ENCODE data around the gene ZNF57.

The ZNF57 gene

GRCh38 chr19:2906631-2907195 is 6.0 kb downstream of the ZNF57 start:
- Histone ChIP-seq H3K9ac (no peak overlapping the region), H3K27me3 (no peaks in the 10 kb centered on the region), H3K4me2 (peak overlapping the region in 8 of 11 experiments; percentile 4 to 42 (median 25); a peak in 8 of 22 replicates), H3K27ac (peak overlapping the region in 2 of 11 experiments; percentile 26 to 36; a peak in 2 of 22 replicates), H3K9me3 (replicated peaks in 1 of 11) (peaks cover 52 to 62% (median 59%) of the 10 kb centered on the region in 11 experiments), H4K20me1 (peaks cover 0 to 30% (median 24%) of the 10 kb centered on the region in 11 experiments; a peak in 13 of 22 replicates), H3K36me3 (peaks cover 22 to 57% (median 44%) of the 10 kb centered on the region in 11 experiments), H3K4me3 (no peak overlapping the region), H3K4me1 (peaks cover 25 to 55% (median 48%) of the 10 kb centered on the region in 10 experiments)
- TF ChIP-seq Cebpa-rat (IDR thresholded peaks at IDR 0.05), result no peak

- no peak overlapping the region for H3K27ac ChIP-seq
- peaks cover 76 to 94% (median 85%) of the 10 kb centered on the region in 11 experiments for H3K36me3 ChIP-seq
- no peak overlapping the region for H3K4me2 ChIP-seq
- peaks cover 0 to 5% (median 0%) of the 10 kb centered on the region in 11 experiments; a peak in 2 of 22 replicates for H3K27me3 ChIP-seq
- no peaks in the 10 kb centered on the region for H4K20me1 ChIP-seq
- no peak overlapping the region for H3K9ac ChIP-seq
- H3K9me3 ChIP-seq (replicated peaks in 1 of 11), result peaks cover 96 to 100% (median 99%) of the 10 kb centered on the region in 11 experiments
- H3K4me3 ChIP-seq, result peak overlapping the region in 3 of 10 experiments; percentile 4 to 17 (median 15); a peak in 3 of 20 replicates
- no peak for TF ChIP-seq Cebpa-rat (IDR thresholded peaks at IDR 0.05)
- H3K4me1 ChIP-seq, result peaks cover 0 to 4% (median 0%) of the 10 kb centered on the region in 10 experiments; a peak in 4 of 20 replicates
Measured at GRCh38 chr19:2912306-2912705, 11.6 kb downstream of the ZNF57 start.

DNA sequence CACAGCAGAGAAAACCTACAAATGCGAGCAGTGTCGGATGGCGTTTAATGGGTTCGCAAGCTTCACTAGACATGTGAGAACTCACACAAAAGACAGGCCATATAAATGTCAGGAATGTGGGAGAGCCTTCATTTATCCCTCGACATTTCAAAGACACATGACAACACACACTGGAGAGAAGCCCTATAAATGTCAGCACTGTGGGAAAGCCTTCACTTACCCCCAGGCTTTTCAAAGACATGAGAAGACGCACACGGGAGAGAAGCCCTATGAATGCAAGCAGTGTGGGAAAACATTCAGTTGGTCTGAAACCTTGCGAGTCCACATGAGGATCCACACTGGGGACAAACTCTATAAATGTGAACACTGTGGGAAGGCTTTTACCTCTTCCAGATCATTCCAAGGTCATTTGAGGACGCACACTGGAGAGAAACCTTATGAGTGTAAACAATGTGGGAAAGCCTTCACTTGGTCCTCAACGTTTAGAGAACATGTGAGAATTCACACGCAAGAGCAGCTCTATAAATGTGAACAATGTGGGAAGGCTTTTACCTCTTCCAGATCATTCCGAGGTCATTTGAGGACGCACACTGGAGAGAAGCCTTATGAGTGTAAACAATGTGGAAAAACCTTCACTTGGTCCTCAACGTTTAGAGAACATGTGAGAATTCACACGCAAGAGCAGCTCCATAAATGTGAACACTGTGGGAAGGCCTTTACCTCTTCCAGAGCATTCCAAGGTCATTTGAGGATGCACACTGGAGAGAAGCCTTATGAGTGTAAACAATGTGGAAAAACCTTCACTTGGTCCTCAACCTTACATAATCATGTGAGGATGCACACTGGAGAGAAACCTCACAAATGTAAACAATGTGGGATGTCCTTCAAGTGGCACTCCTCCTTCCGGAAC is 16.8 kb downstream of the ZNF57 start:
- Histone ChIP-seq H3K27ac (no peak overlapping the region), H3K4me2 (no peak overlapping the region), H3K36me3 (peaks cover 77 to 90% (median 86%) of the 10 kb centered on the region in 11 experiments), H4K20me1 (0 out of 22 replicates have a peak, but pooled peaks cover 0 to 2% (median 0%) of the 10 kb centered on the region in 11 experiments), H3K9me3 (replicated peaks in 1 of 11) (peaks cover 87 to 95% (median 90%) of the 10 kb centered on the region in 11 experiments), H3K9ac (no peak overlapping the region), H3K27me3 (peaks cover 0 to 6% (median 0%) of the 10 kb centered on the region in 11 experiments; a peak in 2 of 22 replicates), H3K4me1 (peaks cover 0 to 17% (median 9%) of the 10 kb centered on the region in 10 experiments; a peak in 16 of 20 replicates), H3K4me3 (peak overlapping the region; percentile 7 to 40 (median 28); a peak in 14 of 20 replicates)
- no peak for TF ChIP-seq Cebpa-rat (IDR thresholded peaks at IDR 0.05)

GRCh38 chr19:2922987-2923386 is 22.3 kb downstream of the ZNF57 start:
- H3K4me2 ChIP-seq, result peak overlapping the region in 10 of 11 experiments; percentile 18 to 84 (median 63); a peak in 18 of 22 replicates
- H3K36me3 ChIP-seq, result peaks cover 22 to 45% (median 39%) of the 10 kb centered on the region in 11 experiments
- H3K27me3 ChIP-seq, result peaks cover 0 to 15% (median 0%) of the 10 kb centered on the region in 11 experiments; a peak in 6 of 22 replicates
- no peak overlapping the region for H3K4me3 ChIP-seq
- TF ChIP-seq Cebpa-rat (IDR thresholded peaks at IDR 0.05), result peak in 4 of 11 experiments; percentile 47 to 89 (median 60); a peak in 6 of 22 replicates
- no peak overlapping the region for H3K9ac ChIP-seq
- peaks cover 46 to 73% (median 50%) of the 10 kb centered on the region in 11 experiments for H3K9me3 ChIP-seq (replicated peaks in 1 of 11)
- H3K27ac ChIP-seq, result peak overlapping the region in 1 of 11 experiments; percentile 21; a peak in 1 of 22 replicates
- peaks cover 10 to 59% (median 48%) of the 10 kb centered on the region in 10 experiments; a peak in 16 of 20 replicates for H3K4me1 ChIP-seq
- peaks cover 0 to 17% (median 0%) of the 10 kb centered on the region in 11 experiments; a peak in 2 of 22 replicates for H4K20me1 ChIP-seq

- Histone ChIP-seq H3K9me3 (replicated peaks in 1 of 11) (peaks cover 42 to 70% (median 46%) of the 10 kb centered on the region in 11 experiments), H3K27ac (no peak overlapping the region; a peak in 1 of 22 replicates), H3K9ac (no peak overlapping the region), H3K36me3 (peaks cover 17 to 39% (median 34%) of the 10 kb centered on the region in 11 experiments), H3K4me2 (peak overlapping the region in 8 of 11 experiments; percentile 45 to 84 (median 68); a peak in 16 of 22 replicates), H3K27me3 (peaks cover 0 to 15% (median 0%) of the 10 kb centered on the region in 11 experiments; a peak in 6 of 22 replicates), H3K4me1 (peaks cover 10 to 59% (median 48%) of the 10 kb centered on the region in 10 experiments; a peak in 16 of 20 replicates), H3K4me3 (no peak overlapping the region), H4K20me1 (peaks cover 0 to 17% (median 0%) of the 10 kb centered on the region in 11 experiments; a peak in 2 of 22 replicates)
- no peak for TF ChIP-seq Cebpa-rat (IDR thresholded peaks at IDR 0.05)
Measured at GRCh38 chr19:2923510-2923909, 22.8 kb downstream of the ZNF57 start.

DNA sequence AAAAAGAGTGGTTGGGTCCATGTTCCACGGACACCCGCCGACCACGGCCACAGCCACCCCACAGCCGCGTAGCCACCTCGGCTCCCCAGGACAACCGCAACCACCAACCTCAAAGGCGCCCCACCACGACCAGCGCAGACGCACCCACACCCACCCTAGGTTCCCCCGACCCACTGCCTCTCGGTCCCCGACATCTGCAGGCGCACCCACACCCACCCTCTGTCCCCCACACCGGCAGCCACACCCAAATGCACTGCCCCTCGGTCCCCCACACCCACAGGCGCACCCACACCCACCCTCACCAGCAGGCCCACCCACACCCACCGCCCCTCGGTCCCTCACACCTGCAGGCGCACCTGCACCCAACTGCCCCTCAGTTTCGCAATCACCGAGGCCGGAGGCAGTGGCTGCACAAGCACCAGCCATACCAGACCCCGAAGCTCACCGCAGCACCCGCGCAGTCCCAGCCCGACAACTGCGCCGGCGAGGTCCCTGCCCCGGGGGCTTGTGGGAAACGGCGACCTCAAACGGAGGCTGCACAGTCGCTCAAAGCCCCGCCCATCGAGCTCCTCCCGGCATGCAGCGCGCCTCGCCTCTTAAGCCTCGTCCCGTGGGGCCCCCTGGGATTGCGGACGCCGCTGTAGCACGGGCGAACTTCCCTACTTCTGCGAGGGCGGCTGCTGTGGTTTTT is 25.8 kb downstream of the ZNF57 start:
- TF ChIP-seq Cebpa-rat (IDR thresholded peaks at IDR 0.05), result peak in 3 of 11 experiments; percentile 24 to 45 (median 24); a peak in 1 of 22 replicates
- Histone ChIP-seq H3K27me3 (peaks cover 0 to 15% (median 0%) of the 10 kb centered on the region in 11 experiments; a peak in 6 of 22 replicates), H3K9ac (peak overlapping the region in 6 of 11 experiments; percentile 7 to 41 (median 18); a peak in 2 of 22 replicates), H3K4me3 (peak overlapping the region; percentile 7 to 48 (median 34); a peak in 15 of 20 replicates), H3K4me1 (peaks cover 10 to 55% (median 47%) of the 10 kb centered on the region in 10 experiments; a peak in 16 of 20 replicates), H4K20me1 (peaks cover 0 to 17% (median 0%) of the 10 kb centered on the region in 11 experiments; a peak in 2 of 22 replicates), H3K4me2 (peak overlapping the region; percentile 58 to 95 (median 80)), H3K27ac (peak overlapping the region in 2 of 11 experiments; percentile 11 to 41; a peak in 3 of 22 replicates), H3K36me3 (peaks cover 16 to 36% (median 29%) of the 10 kb centered on the region in 11 experiments), H3K9me3 (replicated peaks in 1 of 11) (peaks cover 37 to 64% (median 41%) of the 10 kb centered on the region in 11 experiments)

GRCh38 chr19:2927032-2927430 is 26.3 kb downstream of the ZNF57 start:
- peaks cover 10 to 50% (median 42%) of the 10 kb centered on the region in 10 experiments; a peak in 16 of 20 replicates for H3K4me1 ChIP-seq
- peaks cover 42 to 65% (median 47%) of the 10 kb centered on the region in 11 experiments for H3K9me3 ChIP-seq (replicated peaks in 1 of 11)
- H4K20me1 ChIP-seq, result peaks cover 0 to 17% (median 0%) of the 10 kb centered on the region in 11 experiments; a peak in 2 of 22 replicates
- H3K4me3 ChIP-seq, result no peak overlapping the region; a peak in 1 of 20 replicates
- no peak overlapping the region for H3K9ac ChIP-seq
- H3K36me3 ChIP-seq, result peaks cover 21 to 41% (median 35%) of the 10 kb centered on the region in 11 experiments
- no peak for TF ChIP-seq Cebpa-rat (IDR thresholded peaks at IDR 0.05)
- H3K27ac ChIP-seq, result no peak overlapping the region
- H3K4me2 ChIP-seq, result peak overlapping the region in 5 of 11 experiments; percentile 73 to 95 (median 78); a peak in 5 of 22 replicates
- H3K27me3 ChIP-seq, result peaks cover 0 to 15% (median 0%) of the 10 kb centered on the region in 11 experiments; a peak in 6 of 22 replicates

Measured in BLaER1 treated with 17β-estradiol and CSF1 and Interleukin-3, amounts not matched to agents 10 nM and 100 nM (cell line).